GM12878 (cell line): ENCODE results near the gene C14orf119. TPM values are rescaled to one million over a fixed set of nuclear protein-coding genes. Genes with fewer than 3 reads are reported as not detected.

Experiments used
- ATF3 ChIP-seq: IDR thresholded peaks from 2 replicates; pipeline ENCODE4 v1.6.1; 2011; ENCODE audit warnings: low read depth, mild to moderate bottlenecking, low read length, moderate library complexity, borderline replicate concordance; ENCODE audit errors: extremely low read depth
- ATF7 ChIP-seq: fragments of 450-650 bp; IDR thresholded peaks from 2 replicates; pipeline ENCODE4 v1.6.1; 2016; ENCODE audit warnings: low read depth, mild to moderate bottlenecking
- BACH1 ChIP-seq: fragments of 450-650 bp; IDR thresholded peaks from 2 replicates; pipeline ENCODE4 v1.6.1; 2017; ENCODE audit warnings: mild to moderate bottlenecking, borderline replicate concordance
- CHD2 ChIP-seq: IDR thresholded peaks from 2 replicates; pipeline ENCODE4 v1.6.1; 2011; ENCODE audit warnings: low read depth, low read length, improper control_type of control experiment, borderline replicate concordance
- CREB1 ChIP-seq: IDR thresholded peaks from 2 replicates; pipeline ENCODE4 v1.6.1; 2012; ENCODE audit warnings: low read depth, mild to moderate bottlenecking, inconsistent platforms
- E2F4 ChIP-seq: IDR thresholded peaks from 2 replicates; pipeline ENCODE4 v1.6.1; 2012; ENCODE audit warnings: low read depth, low read length, improper control_type of control experiment
- EED ChIP-seq: sonication (generic); IDR thresholded peaks from 2 replicates; pipeline ENCODE4 v1.6.1; 2016; ENCODE audit warnings: antibody characterized with exemption, low read depth
- HDGF ChIP-seq: fragments of 450-650 bp; IDR thresholded peaks from 2 replicates; pipeline ENCODE4 v1.6.1; 2016; ENCODE audit warnings: antibody characterized with exemption
- IKZF1 ChIP-seq: fragments of 450-650 bp; conservative IDR thresholded peaks from 2 replicates; pipeline ENCODE4 v1.6.1; 2017; ENCODE audit warnings: antibody characterized with exemption, mild to moderate bottlenecking
- LARP7 ChIP-seq: fragments of 450-650 bp; IDR thresholded peaks from 2 replicates; pipeline ENCODE4 v1.6.1; 2017; ENCODE audit warnings: mild to moderate bottlenecking
- NFIC ChIP-seq: IDR thresholded peaks from 2 replicates; pipeline ENCODE4 v1.6.1; 2012; ENCODE audit warnings: low read depth, mild to moderate bottlenecking, inconsistent platforms, low read length, moderate library complexity
- PAX5 ChIP-seq: IDR thresholded peaks from 2 replicates; pipeline ENCODE4 v1.6.1; 2011; ENCODE audit warnings: low read depth, low read length, borderline replicate concordance
- PKNOX1 ChIP-seq: fragments of 450-650 bp; IDR thresholded peaks from 2 replicates; pipeline ENCODE4 v1.6.1; 2016; ENCODE audit warnings: mild to moderate bottlenecking
- PML ChIP-seq: IDR thresholded peaks from 2 replicates; pipeline ENCODE4 v1.6.1; 2012; ENCODE audit warnings: low read length, inconsistent platforms
- POLR2A ChIP-seq: IDR thresholded peaks from 2 replicates; pipeline ENCODE4 v1.6.1; 2011; ENCODE audit warnings: low read depth, mild to moderate bottlenecking, low read length
- POLR2AphosphoS5 ChIP-seq: IDR thresholded peaks from 2 replicates; pipeline ENCODE4 v1.6.1; 2011; ENCODE audit warnings: mild to moderate bottlenecking, low read length, inconsistent platforms
- POU2F2 ChIP-seq: IDR thresholded peaks from 3 replicates; pipeline ENCODE4 v1.6.1; 2011; ENCODE audit warnings: low read depth, mild to moderate bottlenecking, low read length, borderline replicate concordance
- RCOR1 ChIP-seq: conservative IDR thresholded peaks from 2 replicates; pipeline ENCODE4 v1.6.1; 2012; ENCODE audit warnings: low read depth, low read length, improper control_type of control experiment
- RELA ChIP-seq: fragments of 450-650 bp; IDR thresholded peaks from 2 replicates; pipeline ENCODE4 v1.8.0; 2014; ENCODE audit warnings: borderline replicate concordance; ENCODE audit not compliant: partially characterized antibody
- SMAD5 ChIP-seq: IDR thresholded peaks from 2 replicates; pipeline ENCODE4 v1.6.1; 2016; ENCODE audit warnings: antibody characterized with exemption, low read depth
- SMARCA5 ChIP-seq: fragments of 450-650 bp; IDR thresholded peaks from 2 replicates; pipeline ENCODE4 v1.6.1; 2017; ENCODE audit warnings: mild to moderate bottlenecking
- TAF1 ChIP-seq: IDR thresholded peaks from 2 replicates; pipeline ENCODE4 v1.6.1; 2011; ENCODE audit warnings: mild to moderate bottlenecking, low read depth, low read length, borderline replicate concordance
- TARDBP ChIP-seq: IDR thresholded peaks from 2 replicates; pipeline ENCODE4 v1.6.1; 2016; ENCODE audit warnings: borderline replicate concordance
- TCF12 ChIP-seq: IDR thresholded peaks from 2 replicates; pipeline ENCODE4 v1.6.1; 2011; ENCODE audit warnings: low read depth, mild to moderate bottlenecking, low read length
- YY1 ChIP-seq: IDR thresholded peaks from 2 replicates; pipeline ENCODE4 v1.6.1; 2011; ENCODE audit warnings: low read depth, mild to moderate bottlenecking, low read length
- ZNF687 ChIP-seq: fragments of 450-650 bp; IDR thresholded peaks from 2 replicates; pipeline ENCODE4 v1.6.1; 2017; ENCODE audit warnings: mild to moderate bottlenecking, moderate library complexity
- polyA plus RNA-seq, 11 experiments: library from polyadenylated mRNA; depleted of rRNA in 4 of 11; unstranded in 6 of 11; stranded (reverse) in 5 of 11; fragments of >200 nt; fragmentation: Nextera tagmentation in 4 of 11; fragmentation: Illumina TruSeq in 1 of 11; extraction: Ambion mirVana in 4 of 11; extraction: Trizol in 1 of 11; gene quantifications; 1 replicate in 1 of 11; 2 replicates in 10 of 11; pipeline versions ENCODE4 v1.2.1 to v1.2.3, GENCODE V29; 2011 to 2016; ENCODE audit warnings: inconsistent platforms in 2 of 11, missing spikeins in 2 of 11, low read depth in 1 of 11
- total RNA-seq, 4 experiments: library from RNA; depleted of rRNA in 3 of 4; stranded (reverse); fragments of >200 nt in 3 of 4; fragmentation: Illumina TruSeq in 1 of 4; extraction: Trizol in 1 of 4; gene quantifications; 2 replicates each; pipeline versions ENCODE4 v1.2.1 to v1.2.3, GENCODE V29; 2013 to 2021

C14orf119 gene
- total and polyA plus RNA-seq, 10 of the 15 experiments (the other 5 are each of a cell fraction or from before 2014, with no cell fraction given), result 32.3 to 228 (median 57.6) TPM

- TF ChIP-seq PKNOX1 (no peak), CHD2 (peak; percentile 50; the same call in 1 of the 2 replicates), HDGF (peak; percentile 90), SMARCA5 (0 out of 2 replicates have a peak, but pooled peaks have one; percentile 65), BACH1 (peak; percentile 43; the same call in 1 of the 2 replicates), POU2F2 (peak; percentile 44; the same call in 1 of the 3 replicates), ZNF687 (peak; percentile 31; the same call in 1 of the 2 replicates), ATF7 (no peak), CREB1 (0 out of 2 replicates have a peak, but pooled peaks have one; percentile 11), NFIC (0 out of 2 replicates have a peak, but pooled peaks have one; percentile 35), PAX5 (0 out of 2 replicates have a peak, but pooled peaks have one; percentile 16), SMAD5 (peak; percentile 90; the same call in 1 of the 2 replicates), TCF12 (no peak; the same call in 1 of the 2 replicates), TAF1 (peak; percentile 93), ATF3 (no peak), EED (no peak), YY1 (peak; percentile 98), LARP7 (0 out of 2 replicates have a peak, but pooled peaks have one; percentile 13), POLR2A (peak; percentile 88), RELA (peak; percentile 14), PML (peak; percentile 83; the same call in 1 of the 2 replicates), RCOR1 (0 out of 2 replicates have a peak, but pooled peaks have one; percentile 36), IKZF1 (0 out of 2 replicates have a peak, but pooled peaks have one; percentile 21), E2F4 (no peak), POLR2AphosphoS5 (peak; percentile 92), TARDBP (0 out of 2 replicates have a peak, but pooled peaks have one; percentile 53)
These were observed 23.9 kb upstream of the C14orf119 start (continued) for GRCh38 chr14:23071244-23071920.
